ENCODE measurements around the gene OR2T27. TPM values are rescaled to one million over a fixed set of nuclear protein-coding genes. Genes with fewer than 3 reads are reported as not detected.
"Not testable (repeated sequence)": the region's sequence is repeated elsewhere in the genome, so short reads cannot be mapped to it uniquely, and the experiment has no call there.

Gene OR2T27
- total and polyA plus RNA-seq, 12 donors = not detected

- TF ChIP-seq CTCF (IDR thresholded peaks at IDR 0.05) = no peak
- DNase-seq (no peak), ATAC-seq (no peak)
- 52 to 72% methylated on average over 1 of the region's 1 CpG for WGBS, 2 donors
- Histone ChIP-seq H3K4me3 (no peak overlapping the region), H3K4me1 (no peaks in the 10 kb centered on the region), H3K27ac (no peak overlapping the region), H3K27me3 (peaks cover 0 to 4% (median 0%) of the 10 kb centered on the region in 7 donors), H3K9me3 (peaks cover 0 to 23% (median 4%) of the 10 kb centered on the region in 11 donors), H3K36me3 (no peaks in the 10 kb centered on the region)
- intact Hi-C loops (cut with DNase I) = no loop called here
Measured at GRCh38 chr1:248670003-248670402, 14.7 kb upstream of the OR2T27 start.

- DNase-seq; H3K36me3 ChIP-seq; H3K9me3 ChIP-seq; H3K4me1 ChIP-seq; ATAC-seq; intact Hi-C loops (cut with DNase I); H3K27me3 ChIP-seq; H3K4me3 ChIP-seq; H3K27ac ChIP-seq: not testable (repeated sequence)
- 64 to 66% methylated on average over 5 of the region's 5 CpGs for WGBS, 2 donors
Measured at GRCh38 chr1:248663453-248664328, 8.4 kb upstream of the OR2T27 start.

GRCh38 chr1:248656797-248657196 lies 1.5 kb upstream of the OR2T27 start:
- H3K4me3 ChIP-seq; H3K4me1 ChIP-seq; DNase-seq; H3K27ac ChIP-seq; ATAC-seq; H3K9me3 ChIP-seq; intact Hi-C loops (cut with DNase I); H3K36me3 ChIP-seq; H3K27me3 ChIP-seq: not testable (repeated sequence)
- WGBS, 2 donors = 80 to 88% methylated on average over 4 to 5 of the region's 6 CpGs

- H3K4me1 ChIP-seq; H3K27me3 ChIP-seq; DNase-seq; intact Hi-C loops (cut with DNase I); ATAC-seq; H3K36me3 ChIP-seq; H3K9me3 ChIP-seq; H3K4me3 ChIP-seq; H3K27ac ChIP-seq: not testable (repeated sequence)
- WGBS, 2 donors = no CpG with 5 or more reads among the region's 1 CpG
Measured at GRCh38 chr1:248648770-248649536, 6.4 kb downstream of the OR2T27 start.

GRCh38 chr1:248645178-248645577 lies 10.2 kb downstream of the OR2T27 start, which contains the start of gene OR2T35:
Gene OR2T35, minus strand, starts transcription at chr1:248645278. Its CDS starts 6,020 bp downstream, at chr1:248639258.
- DNase-seq; H3K36me3 ChIP-seq; H3K4me3 ChIP-seq; H3K4me1 ChIP-seq; ATAC-seq; intact Hi-C loops (cut with DNase I); H3K27me3 ChIP-seq; H3K27ac ChIP-seq; H3K9me3 ChIP-seq: not testable (repeated sequence)
- 52% methylated on average over 2 of the region's 3 CpGs; no CpG with 5 or more reads in 1 of the 2 donors for WGBS, 2 donors

- H3K36me3 ChIP-seq; H3K27me3 ChIP-seq; H3K9me3 ChIP-seq; H3K4me3 ChIP-seq; H3K4me1 ChIP-seq; DNase-seq; H3K27ac ChIP-seq; intact Hi-C loops (cut with DNase I); ATAC-seq: not testable (repeated sequence)
- no CpG with 5 or more reads among the region's 4 CpGs for WGBS, 2 donors
Measured at GRCh38 chr1:248642971-248643651, 12.2 kb downstream of the OR2T27 start.

- H3K4me1 ChIP-seq; H3K4me3 ChIP-seq; H3K27me3 ChIP-seq; H3K9me3 ChIP-seq; ATAC-seq; DNase-seq; intact Hi-C loops (cut with DNase I); H3K36me3 ChIP-seq; H3K27ac ChIP-seq: not testable (repeated sequence)
- 90 to 100% methylated on average over 2 to 4 of the region's 5 CpGs for WGBS, 2 donors
Measured at GRCh38 chr1:248641583-248641982, 13.7 kb downstream of the OR2T27 start.

- H3K36me3 ChIP-seq; ATAC-seq; H3K4me3 ChIP-seq; H3K27ac ChIP-seq; intact Hi-C loops (cut with DNase I); DNase-seq; H3K4me1 ChIP-seq; H3K9me3 ChIP-seq; H3K27me3 ChIP-seq: not testable (repeated sequence)
- WGBS, 2 donors = no CpG with 5 or more reads among the region's 3 CpGs
Measured at GRCh38 chr1:248640906-248641305, 14.4 kb downstream of the OR2T27 start.

- DNase-seq; H3K9me3 ChIP-seq; H3K4me1 ChIP-seq; ATAC-seq; intact Hi-C loops (cut with DNase I); H3K27ac ChIP-seq; H3K27me3 ChIP-seq; H3K4me3 ChIP-seq; H3K36me3 ChIP-seq: not testable (repeated sequence)
- no CpG with 5 or more reads among the region's 5 CpGs for WGBS, 2 donors
Measured at GRCh38 chr1:248639652-248640051, 15.7 kb downstream of the OR2T27 start.

GRCh38 chr1:248636612-248637011 lies 18.7 kb downstream of the OR2T27 start:
- H3K27me3 ChIP-seq; intact Hi-C loops (cut with DNase I); H3K4me3 ChIP-seq; H3K36me3 ChIP-seq; H3K4me1 ChIP-seq; H3K27ac ChIP-seq; ATAC-seq; H3K9me3 ChIP-seq; DNase-seq: not testable (repeated sequence)
- 31 to 46% methylated on average over 2 of the region's 5 CpGs for WGBS, 2 donors
